GM19452 (cell line): ENCODE data around the gene HEPHL1.

Source experiments
- ATAC-seq: cut with Tn5 transposase; IDR thresholded peaks from one replicate; pipeline ENCODE4 v1.9.1; 2021; ENCODE audit not compliant: unreplicated experiment

Gene HEPHL1

DNA sequence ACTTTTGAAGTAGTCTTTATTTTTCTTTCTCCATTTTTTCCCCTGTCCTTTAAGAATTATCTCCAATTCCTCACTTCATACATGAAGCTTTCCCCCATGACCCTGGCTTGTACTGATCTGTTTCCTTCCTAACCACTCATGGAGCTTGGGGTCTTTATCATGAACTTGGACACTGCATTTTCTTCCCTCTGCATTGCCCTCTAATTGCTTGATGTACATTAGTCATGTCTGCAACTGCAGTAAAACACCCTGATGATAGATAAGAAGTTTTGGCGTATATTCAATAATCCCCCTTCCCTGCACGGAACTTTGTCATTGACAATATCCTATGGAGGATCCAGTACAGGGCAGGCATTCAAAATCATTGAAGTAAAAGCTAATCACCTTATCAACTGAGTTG lies 3.4 kb downstream of the HEPHL1 start:
- no peak for ATAC-seq

DNA sequence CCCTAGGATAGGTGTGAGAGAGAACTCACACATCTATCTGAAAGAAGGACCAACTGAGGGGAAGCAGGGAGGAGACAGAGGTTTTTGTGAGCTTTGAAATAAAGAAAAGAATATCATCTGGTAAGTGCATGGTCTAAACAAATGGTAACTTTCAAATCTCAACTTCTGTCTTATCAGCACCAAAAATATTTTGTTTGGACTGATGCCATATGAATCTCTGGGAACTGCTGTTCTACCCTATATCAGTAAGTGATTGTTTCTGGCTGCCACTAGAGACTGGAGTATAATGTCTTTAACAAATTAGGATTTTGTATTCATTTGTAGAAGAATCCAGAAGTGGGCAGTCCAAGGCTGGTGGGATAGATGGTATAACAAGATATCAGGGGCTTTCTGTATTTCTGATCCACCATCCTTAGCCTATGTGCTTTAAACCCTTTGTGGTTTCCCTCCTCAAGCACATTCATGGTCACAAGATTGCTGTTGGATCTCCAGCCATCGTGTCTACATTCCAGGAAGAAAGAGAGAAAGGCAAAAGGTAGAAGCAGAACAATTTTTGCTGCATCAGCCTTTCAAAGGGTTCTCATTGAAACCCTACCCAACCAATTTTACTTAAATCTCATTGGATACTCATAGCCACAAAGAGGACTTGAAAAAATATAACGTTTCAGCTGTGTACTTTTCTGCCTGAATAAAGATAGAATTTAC lies 4.7 kb downstream of the HEPHL1 start:
- no peak for ATAC-seq

DNA sequence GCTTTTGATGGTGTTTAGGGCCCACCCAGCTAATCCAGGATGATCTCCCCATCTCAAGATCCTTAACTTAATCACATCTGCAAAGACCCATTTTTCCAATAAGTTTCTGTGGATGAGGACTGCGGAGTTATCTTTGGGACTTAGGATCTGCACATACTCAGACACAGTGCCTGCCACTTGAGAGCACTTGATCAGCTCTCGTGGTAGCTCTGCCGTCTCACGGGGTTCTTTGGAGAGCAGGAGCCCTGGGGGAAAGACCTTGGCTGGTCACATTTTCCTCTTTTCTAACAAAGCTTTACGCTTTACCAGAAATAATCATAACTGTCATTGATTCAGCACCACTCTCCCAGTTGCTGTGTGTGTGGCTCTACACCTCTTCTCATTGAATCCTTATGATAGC lies 6.1 kb downstream of the HEPHL1 start:
- ATAC-seq = no peak

DNA sequence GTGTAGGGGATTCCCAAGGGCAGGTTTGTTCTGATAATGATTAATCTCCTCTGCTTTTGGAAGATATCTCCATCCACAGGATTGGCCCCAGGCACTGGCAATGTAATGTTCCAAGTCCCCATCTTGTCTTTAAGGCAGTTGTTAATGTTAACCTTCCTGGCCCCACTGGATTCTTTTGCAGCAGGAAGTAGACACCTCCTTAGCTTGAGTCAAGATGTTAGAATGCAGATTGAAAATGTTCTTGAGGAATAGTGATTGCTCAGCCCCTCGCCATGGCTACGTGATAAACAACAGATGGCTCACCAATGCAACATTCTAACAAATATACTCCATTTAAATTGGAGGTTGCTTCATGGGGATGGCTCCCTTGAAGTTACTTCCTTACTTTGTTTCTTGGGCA lies 7.3 kb downstream of the HEPHL1 start:
- no peak for ATAC-seq

DNA sequence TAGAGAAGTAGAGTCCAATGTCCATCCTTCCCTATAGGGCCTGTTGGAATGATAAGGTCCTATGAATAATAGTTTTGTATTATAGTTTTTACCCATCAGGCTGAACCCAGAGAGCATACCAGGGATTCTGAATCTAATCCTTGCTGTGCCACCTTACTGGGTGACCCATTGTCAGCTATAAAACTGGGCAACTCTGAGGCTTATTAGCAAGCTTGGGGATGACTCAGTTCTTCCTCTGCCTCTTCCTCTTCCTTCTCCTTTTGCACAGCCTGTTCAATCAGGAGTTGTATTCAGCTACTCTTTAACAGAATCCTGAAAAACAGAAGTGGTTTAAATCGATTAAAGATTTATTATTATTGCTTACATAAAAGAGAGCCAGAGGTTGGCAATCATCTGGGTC lies 8.9 kb downstream of the HEPHL1 start:
- ATAC-seq = no peak

DNA sequence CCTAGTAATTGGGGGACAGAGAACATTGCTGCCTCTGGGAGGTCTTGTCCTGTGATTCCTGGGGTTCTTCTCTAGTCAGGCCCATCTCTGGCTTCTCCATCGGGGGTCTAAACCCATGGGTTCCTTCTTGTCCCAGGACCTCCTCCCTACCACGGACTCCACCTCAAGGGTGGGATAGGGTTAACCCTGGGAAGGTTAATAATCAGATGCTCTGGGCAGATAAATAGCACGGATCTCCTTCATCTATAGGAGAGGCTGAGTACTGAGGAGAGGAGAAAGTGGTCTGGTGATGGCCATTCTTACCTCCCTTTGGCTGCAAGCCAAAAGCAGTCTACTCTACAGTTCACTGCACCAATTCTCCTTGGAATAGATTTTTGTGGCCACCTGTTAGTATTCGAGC lies 10.5 kb downstream of the HEPHL1 start:
- ATAC-seq = no peak

DNA sequence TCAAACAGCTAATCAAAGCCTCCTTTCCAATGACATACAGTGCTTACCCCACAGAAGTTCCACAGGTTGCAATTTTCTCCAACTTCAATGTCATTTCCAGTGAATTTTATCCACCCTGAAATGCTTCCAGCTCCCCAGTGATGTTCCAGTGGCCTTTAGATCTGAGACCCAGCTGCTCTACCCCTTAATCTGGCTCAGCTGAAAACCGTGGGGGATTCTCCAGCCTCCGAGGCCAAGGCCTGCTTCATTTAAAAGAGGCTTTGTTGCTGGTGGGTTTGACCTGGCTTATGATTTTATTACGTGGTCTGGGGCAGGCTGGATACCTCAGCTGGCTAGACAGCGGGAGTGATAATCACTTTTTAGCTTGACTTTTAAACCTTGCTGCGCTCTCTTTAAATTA lies 10.9 kb downstream of the HEPHL1 start:
- no peak for ATAC-seq

DNA sequence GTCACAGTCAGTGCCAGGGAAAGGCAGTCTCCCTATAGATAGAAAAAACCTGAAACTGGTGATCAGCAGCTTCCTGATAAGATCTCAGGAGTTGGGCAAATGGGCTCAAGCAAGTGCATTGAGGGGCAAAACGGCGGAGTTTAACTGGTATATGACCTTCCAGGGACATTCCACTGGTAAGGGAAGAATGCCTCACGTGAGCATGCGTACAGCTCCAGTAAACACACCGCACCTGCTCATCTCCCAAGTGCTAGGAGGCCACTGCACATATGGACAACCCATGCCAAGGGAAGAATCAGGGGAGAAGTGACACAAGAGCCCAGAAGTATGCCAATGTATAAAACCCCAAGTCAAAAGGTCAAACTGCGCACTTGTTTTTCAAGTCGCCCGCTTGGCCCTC lies 11.6 kb downstream of the HEPHL1 start:
- no peak for ATAC-seq

DNA sequence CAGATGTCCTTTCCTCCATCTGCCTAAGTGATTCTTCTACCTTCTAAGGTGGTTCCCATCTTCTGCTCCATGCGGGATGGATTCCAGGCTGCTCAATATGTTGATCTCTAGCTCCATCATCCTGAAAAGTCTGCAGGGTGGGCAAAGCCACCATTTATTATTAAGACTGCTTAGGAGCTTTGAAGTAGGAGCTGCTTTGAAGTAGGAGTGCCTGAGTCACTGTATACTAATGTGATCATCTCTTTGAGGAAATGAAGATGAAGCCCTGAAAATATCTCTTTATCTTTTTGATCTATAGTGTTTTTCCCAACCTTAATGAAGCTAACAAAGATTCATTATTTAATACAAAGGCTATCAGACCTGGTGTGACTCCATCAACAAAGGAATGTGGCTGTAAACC lies 13.1 kb downstream of the HEPHL1 start:
- ATAC-seq = no peak

DNA sequence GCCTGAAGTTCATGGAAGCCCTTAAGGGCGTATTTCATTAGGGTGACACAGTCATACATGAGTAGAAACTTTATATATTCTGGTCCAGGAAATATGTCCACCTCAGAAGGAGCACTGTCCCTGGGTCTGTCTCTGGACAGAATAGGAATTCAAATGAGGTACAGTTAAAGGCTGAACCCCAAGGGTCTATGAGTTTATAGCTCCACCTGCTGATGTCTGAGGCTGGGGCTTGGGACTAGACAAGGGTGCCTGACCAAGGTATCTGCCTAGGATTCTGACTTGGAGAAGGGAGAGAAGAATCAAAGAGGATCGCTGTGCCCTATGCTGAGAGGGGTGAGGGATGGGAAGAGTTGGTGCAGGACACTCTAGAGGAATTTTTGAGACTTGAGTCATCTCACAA lies 14.9 kb downstream of the HEPHL1 start:
- ATAC-seq = no peak

DNA sequence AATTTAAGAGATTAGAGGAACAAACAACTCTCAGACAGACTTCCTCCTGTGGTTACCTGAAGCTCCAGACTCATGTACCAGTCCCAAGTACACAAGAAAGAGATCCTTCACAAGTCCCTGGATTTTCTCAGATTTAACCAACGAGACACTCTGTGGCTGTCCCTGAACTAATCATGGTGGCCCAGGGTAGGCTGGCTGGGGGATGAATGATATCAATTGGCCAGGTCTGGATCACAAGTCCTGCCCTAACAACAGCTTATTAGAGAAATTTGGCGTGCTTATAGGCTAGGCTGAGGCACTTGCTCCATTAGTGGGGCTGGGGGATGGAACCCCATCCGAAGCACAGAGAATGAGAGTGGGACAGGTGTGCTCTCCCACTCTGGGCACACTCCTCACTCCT lies 22.1 kb downstream of the HEPHL1 start:
- ATAC-seq = no peak

DNA sequence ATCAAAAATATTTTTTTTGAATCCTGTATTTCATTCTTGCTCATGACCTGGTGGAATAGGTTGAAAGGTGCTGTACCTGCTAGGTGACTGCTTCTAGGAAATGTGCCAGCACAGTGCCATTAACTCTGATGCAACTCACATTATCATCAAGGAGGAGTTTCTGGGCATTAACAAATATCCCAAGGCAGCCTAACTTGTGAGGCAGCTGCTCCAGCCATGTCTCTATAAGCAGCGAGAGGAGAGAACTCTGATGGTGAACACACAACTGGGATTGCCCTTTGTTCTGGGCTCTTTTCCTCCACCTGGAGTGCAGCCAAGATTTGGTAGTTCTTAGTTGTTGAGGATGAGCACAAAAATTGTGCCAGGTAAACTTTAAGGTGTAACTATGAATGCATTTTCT lies 25.6 kb downstream of the HEPHL1 start:
- no peak for ATAC-seq

DNA sequence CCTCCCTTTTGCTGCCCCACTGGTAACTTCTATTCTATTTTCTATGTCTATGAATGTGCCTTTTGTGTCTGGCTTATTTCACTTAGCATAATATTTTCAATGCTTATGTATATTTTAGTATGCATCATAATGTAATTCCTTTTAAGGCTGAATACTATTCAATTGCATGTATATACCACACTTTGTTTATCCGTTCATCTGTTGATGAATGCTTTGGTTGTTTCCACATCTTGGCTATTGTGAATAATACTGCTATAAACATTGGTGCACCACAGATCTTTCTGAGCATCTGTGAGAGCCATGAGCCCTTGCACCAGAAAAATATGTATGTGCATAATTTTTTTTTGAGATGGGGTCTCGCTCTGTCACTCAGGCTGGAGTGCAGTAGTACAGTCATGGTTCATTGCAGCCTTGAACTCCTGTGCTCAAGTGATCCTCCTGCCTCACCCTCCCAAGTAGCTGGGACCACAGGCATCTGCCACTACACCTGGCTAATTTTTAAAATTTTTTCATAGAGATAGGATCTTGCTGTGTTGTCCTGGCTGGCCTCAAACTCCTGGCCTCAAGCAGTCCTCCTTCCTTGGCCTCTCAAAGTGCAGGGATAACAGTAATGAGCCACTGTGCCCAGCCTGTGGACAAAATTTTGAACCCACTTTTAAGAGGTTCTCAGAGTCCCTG lies 27.0 kb downstream of the HEPHL1 start:
- ATAC-seq = no peak

DNA sequence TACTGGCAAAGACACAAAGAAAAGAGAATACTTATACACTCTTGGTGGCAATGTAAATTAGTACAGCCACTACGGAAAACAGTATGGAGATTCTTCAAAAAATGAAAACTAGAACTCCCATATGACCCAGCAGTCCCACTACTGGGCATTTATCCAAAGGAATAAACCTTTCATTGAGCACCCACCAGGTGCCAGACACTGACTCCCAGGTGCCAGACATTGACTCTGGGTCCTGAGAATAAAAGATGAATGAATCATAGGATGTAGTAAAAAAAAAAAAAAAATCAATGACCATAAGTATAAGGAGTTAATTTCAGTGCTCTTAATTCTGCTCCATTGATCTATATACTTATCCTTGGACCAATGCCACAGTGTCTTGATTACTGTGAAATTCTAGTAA lies 28.2 kb downstream of the HEPHL1 start:
- no peak for ATAC-seq

DNA sequence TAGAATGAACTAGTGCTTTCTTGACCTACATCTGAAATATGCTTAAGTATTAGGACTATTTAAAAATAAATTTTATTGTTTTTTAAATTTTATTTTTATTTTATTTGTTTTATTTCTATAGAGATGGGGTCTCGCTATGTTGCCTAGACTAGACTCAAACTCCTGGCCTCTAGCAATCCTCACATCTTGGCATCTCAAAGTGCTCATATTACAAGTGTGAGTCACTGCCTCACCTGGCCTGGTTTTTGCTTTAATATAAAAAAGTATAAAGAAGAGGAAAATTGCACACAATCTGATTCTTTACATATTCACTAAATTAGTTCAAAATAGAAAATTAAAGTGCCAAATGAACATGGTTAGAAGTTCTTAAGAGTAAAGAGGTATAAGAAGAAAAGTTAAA lies 37.5 kb downstream of the HEPHL1 start:
- no peak for ATAC-seq

DNA sequence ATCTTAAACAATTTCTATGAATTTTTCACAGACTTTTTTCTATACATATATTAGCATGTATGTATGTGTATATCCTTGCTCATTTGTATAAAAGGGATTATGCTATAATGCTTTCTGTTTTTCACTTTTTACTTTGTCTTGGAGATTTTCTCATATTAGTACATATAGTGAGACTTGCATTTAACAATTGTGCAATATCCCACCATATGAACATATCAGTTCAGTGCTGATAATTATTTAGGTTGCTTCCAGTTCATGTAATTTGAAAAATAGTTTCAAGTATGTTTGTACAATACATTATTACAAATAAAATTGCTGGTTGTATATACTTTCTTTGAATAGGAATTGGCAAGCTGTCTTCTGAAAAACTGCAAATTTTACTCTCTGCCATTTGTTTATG lies 37.9 kb downstream of the HEPHL1 start:
- ATAC-seq = no peak

DNA sequence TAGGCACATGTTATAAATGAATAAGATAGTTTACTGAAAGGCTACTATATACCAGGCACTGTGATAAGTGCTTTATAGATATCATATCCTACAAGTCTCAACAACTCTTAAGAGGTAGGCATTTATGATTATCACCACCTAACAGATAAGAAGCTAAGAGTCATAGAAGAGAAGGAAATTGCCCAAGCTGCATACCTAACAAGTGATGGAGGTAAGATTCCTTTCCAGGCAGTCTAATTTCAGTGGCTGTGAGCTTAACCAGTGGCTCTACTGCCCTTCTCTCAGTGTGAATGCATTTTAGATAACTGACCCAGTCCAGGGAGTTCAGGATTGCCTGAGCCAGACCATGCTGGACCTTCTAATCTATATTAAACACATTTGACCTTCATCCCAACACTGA lies 39.2 kb downstream of the HEPHL1 start:
- ATAC-seq = no peak

DNA sequence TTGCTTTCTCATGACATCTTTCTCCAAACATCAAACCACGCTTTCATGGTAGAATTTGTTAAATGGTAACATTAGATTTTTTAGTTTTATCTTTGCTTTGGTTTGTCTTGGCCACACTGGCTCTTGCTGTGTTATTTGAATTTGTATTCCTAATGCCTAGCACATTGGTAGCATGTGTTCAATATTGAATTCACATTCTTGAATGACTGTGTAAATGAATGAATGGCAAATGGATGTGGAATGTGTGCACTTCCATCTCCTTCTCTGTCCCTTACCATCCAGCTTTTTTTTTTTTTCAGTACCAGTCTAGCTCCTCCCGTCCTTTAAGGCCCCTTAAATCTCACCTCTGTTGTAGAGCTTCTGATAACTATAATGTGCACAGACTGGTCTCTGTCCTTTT lies 41.2 kb downstream of the HEPHL1 start:
- no peak for ATAC-seq

DNA sequence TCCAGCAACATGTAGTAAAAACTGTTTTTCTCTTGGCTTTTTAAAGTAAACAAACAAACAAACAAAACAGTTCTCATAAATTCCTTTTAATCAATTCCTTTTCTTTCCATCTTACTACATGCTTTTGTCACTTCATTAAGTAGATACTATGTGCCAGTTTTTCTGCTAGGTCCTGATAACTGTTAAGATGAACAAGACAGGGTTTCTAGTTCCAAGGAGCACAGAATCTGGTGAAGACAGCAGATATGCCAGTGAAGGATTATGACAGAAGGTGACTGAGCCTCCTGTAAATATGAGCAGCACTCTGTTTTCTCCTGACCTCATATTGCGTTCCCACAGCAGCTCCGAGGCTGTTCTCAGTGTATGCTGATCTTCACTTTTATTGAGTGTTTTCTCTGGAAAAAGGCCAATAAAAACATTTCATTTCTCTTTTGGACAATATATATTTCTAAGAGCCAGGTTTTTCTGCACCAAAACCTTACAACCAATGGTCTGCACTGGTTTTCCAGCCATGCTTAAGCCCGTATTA lies 45.8 kb downstream of the HEPHL1 start:
- ATAC-seq = no peak

DNA sequence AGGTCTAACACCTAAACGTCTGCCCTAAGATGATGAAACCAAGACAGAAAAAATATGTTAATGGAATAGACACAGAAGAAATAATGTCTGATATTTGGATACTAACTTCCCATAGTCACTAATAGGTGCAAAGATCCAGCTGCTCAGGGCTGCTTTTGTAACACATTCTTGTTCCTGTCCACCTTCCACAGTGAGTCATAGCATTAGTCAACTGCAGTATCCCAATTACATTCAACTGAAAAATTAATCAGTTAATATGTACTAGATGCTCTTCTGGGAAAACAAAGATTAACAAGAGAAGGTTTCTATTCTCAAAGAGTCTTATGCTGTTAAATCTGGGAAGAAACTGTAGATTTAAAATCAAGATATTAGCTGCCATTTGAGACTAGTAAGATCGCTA lies 47.6 kb downstream of the HEPHL1 start:
- no peak for ATAC-seq

DNA sequence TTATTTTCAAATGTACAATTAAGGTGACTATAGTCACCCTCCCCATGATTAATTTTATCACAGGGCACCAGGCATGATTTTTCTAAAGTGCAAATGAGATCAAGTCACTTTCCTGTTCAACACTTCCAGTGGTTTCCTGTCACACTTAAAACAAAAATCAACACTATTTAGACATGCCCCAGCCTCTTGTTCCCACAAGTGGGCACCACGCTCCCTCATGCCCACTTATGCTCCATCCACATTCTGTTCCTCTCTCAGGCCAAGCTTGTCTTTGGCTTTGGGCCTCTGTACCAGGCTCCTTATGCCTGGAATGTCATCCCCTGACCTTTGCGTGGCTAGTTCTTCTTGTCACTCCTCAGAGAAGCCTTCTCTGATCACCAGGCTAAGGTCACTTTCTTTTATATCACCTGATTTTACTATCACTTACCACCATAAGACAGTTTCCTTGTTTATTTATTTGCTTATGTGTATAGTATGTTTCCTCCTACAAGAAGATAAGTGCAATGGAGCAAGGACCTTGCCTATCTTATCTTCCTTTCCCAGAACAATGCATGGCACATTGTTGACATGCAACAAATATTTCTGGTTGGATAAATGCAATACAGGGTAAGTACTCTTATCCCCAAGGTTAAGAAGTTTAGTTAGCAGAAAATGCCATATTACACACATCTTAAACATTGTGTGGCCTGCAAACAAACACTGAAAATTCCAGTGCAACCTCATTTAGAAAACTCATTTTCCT lies 56.6 kb downstream of the HEPHL1 start:
- ATAC-seq = no peak

DNA sequence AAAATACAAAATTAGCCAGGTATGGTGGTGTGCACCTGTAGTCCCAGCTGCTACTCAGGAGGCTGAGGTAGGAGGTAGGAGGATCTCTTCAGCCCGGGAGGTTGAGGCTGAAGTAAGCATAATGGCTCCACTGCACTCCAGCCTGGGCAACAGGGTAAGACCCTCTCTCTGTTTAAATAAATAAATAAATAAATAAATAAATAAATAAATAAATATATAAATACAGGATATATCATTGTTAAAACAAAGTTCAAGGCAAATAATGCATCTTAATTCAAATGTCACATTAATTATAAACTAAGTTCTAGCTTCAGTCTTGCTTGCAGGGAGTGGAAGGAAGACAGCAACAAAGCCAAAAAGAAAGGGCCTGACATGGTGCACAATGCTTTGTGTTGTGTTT lies 63.0 kb downstream of the HEPHL1 start:
- ATAC-seq = no peak
